ENCODE data around the gene CACNA2D3.

The CACNA2D3 gene

GRCh38 chr3:54574906-54575617 lies 452.7 kb downstream of the CACNA2D3 start:
- H4K20me1 ChIP-seq (ENCODE audit: low read depth, low read length) = no peaks in the 10 kb centered on the region
- H3K79me2 ChIP-seq (ENCODE audit: insufficient read depth, low read length) = no peaks in the 10 kb centered on the region
- H3K9me2 ChIP-seq (replicated peaks; ENCODE audit: insufficient read depth, low read length) = no peaks in the 10 kb centered on the region
- H3F3A ChIP-seq (ENCODE audit: insufficient read depth) = no peaks in the 10 kb centered on the region
- H2AFZ ChIP-seq (ENCODE audit: low read depth, low read length, severe bottlenecking) = no peak overlapping the region
- no peak overlapping the region for H3K4me2 ChIP-seq (ENCODE audit: low read depth, low read length, poor library complexity, severe bottlenecking)
- no peaks in the 10 kb centered on the region for H3K27me3 ChIP-seq (ENCODE audit: low read length)
- H3K9me3 ChIP-seq (ENCODE audit: insufficient read depth, low read length) = no peaks in the 10 kb centered on the region
- H3K27ac ChIP-seq (ENCODE audit: low read depth, low read length) = no peak overlapping the region
- no peak overlapping the region for H3K9ac ChIP-seq (ENCODE audit: low read length)
- no peak overlapping the region for H3K4me3 ChIP-seq (ENCODE audit: insufficient read depth, low read length, poor library complexity, severe bottlenecking)
- no peak for TF ChIP-seq EZH2phosphoT487 (conservative IDR thresholded peaks at IDR 0.05; ENCODE audit: low read length)
- no peak for TF ChIP-seq CTCF (IDR thresholded peaks at IDR 0.05; ENCODE audit: insufficient read depth, low read length, poor library complexity, severe bottlenecking)
- no peaks in the 10 kb centered on the region for H3K36me3 ChIP-seq (ENCODE audit: low read length)

DNA sequence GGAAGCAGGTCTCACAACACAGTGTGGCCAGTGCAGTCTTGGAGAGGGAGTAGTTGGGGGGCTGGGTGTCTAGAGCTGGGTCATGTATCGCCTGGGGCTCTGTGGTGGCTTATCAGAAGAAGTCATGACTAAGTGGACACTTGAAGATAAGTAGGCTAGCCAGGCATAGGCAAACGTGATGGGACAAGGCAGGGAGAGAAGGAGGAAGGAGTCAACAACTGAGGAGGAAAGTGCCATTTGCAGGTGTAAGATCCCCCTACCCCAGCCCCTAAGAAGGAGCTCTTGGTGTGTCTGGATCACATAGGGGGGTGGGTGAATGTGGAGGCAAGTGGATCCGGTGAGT lies 453.2 kb downstream of the CACNA2D3 start:
- Histone ChIP-seq H3K4me3 (ENCODE audit: insufficient read depth, low read length, poor library complexity, severe bottlenecking) (no peak overlapping the region), H4K20me1 (ENCODE audit: low read depth, low read length) (no peaks in the 10 kb centered on the region), H3K9ac (ENCODE audit: low read length) (no peak overlapping the region), H3K9me2 (replicated peaks; ENCODE audit: insufficient read depth, low read length) (no peaks in the 10 kb centered on the region), H3K9me3 (ENCODE audit: insufficient read depth, low read length) (no peaks in the 10 kb centered on the region), H3K79me2 (ENCODE audit: insufficient read depth, low read length) (no peaks in the 10 kb centered on the region), H3K36me3 (ENCODE audit: low read length) (no peaks in the 10 kb centered on the region), H3K27ac (ENCODE audit: low read depth, low read length) (no peak overlapping the region), H3K27me3 (ENCODE audit: low read length) (no peaks in the 10 kb centered on the region), H3K4me2 (ENCODE audit: low read depth, low read length, poor library complexity, severe bottlenecking) (no peak overlapping the region), H2AFZ (ENCODE audit: low read depth, low read length, severe bottlenecking) (no peak overlapping the region), H3F3A (ENCODE audit: insufficient read depth) (no peaks in the 10 kb centered on the region)
- TF ChIP-seq EZH2phosphoT487 (conservative IDR thresholded peaks at IDR 0.05; ENCODE audit: low read length) (no peak), CTCF (IDR thresholded peaks at IDR 0.05; ENCODE audit: insufficient read depth, low read length, poor library complexity, severe bottlenecking) (no peak)

GRCh38 chr3:54577313-54577712 lies 455.0 kb downstream of the CACNA2D3 start:
- no peak overlapping the region for H3K4me3 ChIP-seq (ENCODE audit: insufficient read depth, low read length, poor library complexity, severe bottlenecking)
- TF ChIP-seq EZH2phosphoT487 (conservative IDR thresholded peaks at IDR 0.05; ENCODE audit: low read length) = no peak
- no peak for TF ChIP-seq CTCF (IDR thresholded peaks at IDR 0.05; ENCODE audit: insufficient read depth, low read length, poor library complexity, severe bottlenecking)
- no peaks in the 10 kb centered on the region for H3F3A ChIP-seq (ENCODE audit: insufficient read depth)
- H3K9me2 ChIP-seq (replicated peaks; ENCODE audit: insufficient read depth, low read length) = no peaks in the 10 kb centered on the region
- no peaks in the 10 kb centered on the region for H3K27me3 ChIP-seq (ENCODE audit: low read length)
- no peak overlapping the region for H3K27ac ChIP-seq (ENCODE audit: low read depth, low read length)
- no peak overlapping the region for H3K4me2 ChIP-seq (ENCODE audit: low read depth, low read length, poor library complexity, severe bottlenecking)
- H2AFZ ChIP-seq (ENCODE audit: low read depth, low read length, severe bottlenecking) = no peak overlapping the region
- no peaks in the 10 kb centered on the region for H3K36me3 ChIP-seq (ENCODE audit: low read length)
- no peaks in the 10 kb centered on the region for H4K20me1 ChIP-seq (ENCODE audit: low read depth, low read length)
- H3K79me2 ChIP-seq (ENCODE audit: insufficient read depth, low read length) = no peaks in the 10 kb centered on the region
- H3K9ac ChIP-seq (ENCODE audit: low read length) = no peak overlapping the region
- H3K9me3 ChIP-seq (ENCODE audit: insufficient read depth, low read length) = no peaks in the 10 kb centered on the region

Measured in SU-DHL-6 (cell line).